GM23338 (cell line): ENCODE data around the gene FGF23.

Experiments
- CREB1 ChIP-seq: fragments of 250-450 bp; sonication (Bioruptor Pico); IDR thresholded peaks from 2 replicates; pipeline ENCODE4 v1.5.0; 2020; ENCODE audit warnings: low read depth, mild to moderate bottlenecking, moderate library complexity
- ETS1 ChIP-seq: IDR thresholded peaks from 2 replicates; pipeline ENCODE4 v1.6.1; 2016; ENCODE audit warnings: antibody characterized with exemption
- EZH2 ChIP-seq: fragments of 200-600 bp; sonication (generic); IDR thresholded peaks from one replicate; pipeline ENCODE4 v1.8.0; 2017; ENCODE audit warnings: antibody characterized with exemption, mild to moderate bottlenecking, low read depth; ENCODE audit not compliant: unreplicated experiment
- EZH2phosphoT487 ChIP-seq: fragments of 200-600 bp; sonication (generic); IDR thresholded peaks from one replicate; pipeline ENCODE4 v1.8.1; 2018; ENCODE audit warnings: antibody characterized with exemption; ENCODE audit not compliant: unreplicated experiment
- JUNB ChIP-seq: IDR thresholded peaks from one replicate; pipeline ENCODE4 v1.6.1; 2016; ENCODE audit warnings: antibody characterized with exemption; ENCODE audit not compliant: unreplicated experiment
- NANOG ChIP-seq: IDR thresholded peaks from 2 replicates; pipeline ENCODE4 v1.6.1; 2016; ENCODE audit warnings: antibody characterized with exemption, borderline replicate concordance
- POLR2AphosphoS5 ChIP-seq: IDR thresholded peaks from 2 replicates; pipeline ENCODE4 v1.6.1; 2016; ENCODE audit warnings: antibody characterized with exemption, low read depth
- REST ChIP-seq: IDR thresholded peaks from one replicate; pipeline ENCODE4 v1.6.1; 2018; ENCODE audit warnings: antibody characterized with exemption; ENCODE audit not compliant: unreplicated experiment
- STAT1 ChIP-seq: IDR thresholded peaks from one replicate; pipeline ENCODE4 v1.6.1; 2016; ENCODE audit warnings: antibody characterized with exemption; ENCODE audit not compliant: unreplicated experiment
- ZNF114 ChIP-seq: fragments of 250-450 bp; sonication (Bioruptor Pico); IDR thresholded peaks from 2 replicates; pipeline ENCODE4 v1.5.0; 2020; ENCODE audit warnings: mild to moderate bottlenecking, moderate library complexity
- ZNF331 ChIP-seq: fragments of 250-450 bp; sonication (Bioruptor Pico); IDR thresholded peaks from 2 replicates; pipeline ENCODE4 v1.5.0; 2020; ENCODE audit warnings: low read depth, mild to moderate bottlenecking, moderate library complexity
- TF ChIP-seq, protein P1 (sequence below), 2 experiments: fragments of 200-600 bp in 1 of 2; sonication (generic) in 1 of 2; conservative IDR thresholded peaks; 2 replicates each; pipeline versions ENCODE4 v1.5.1 to v1.6.1; 2016 to 2017; ENCODE audit warnings: antibody characterized with exemption in 2 of 2, low read depth in 2 of 2, mild to moderate bottlenecking in 2 of 2, moderate library complexity in 1 of 2

GRCh38 chr12:4325966-4326365 is 53.5 kb downstream of the FGF23 start:
- TF ChIP-seq NANOG = no peak
- TF ChIP-seq EZH2 = no peak
- TF ChIP-seq, protein P1, sequence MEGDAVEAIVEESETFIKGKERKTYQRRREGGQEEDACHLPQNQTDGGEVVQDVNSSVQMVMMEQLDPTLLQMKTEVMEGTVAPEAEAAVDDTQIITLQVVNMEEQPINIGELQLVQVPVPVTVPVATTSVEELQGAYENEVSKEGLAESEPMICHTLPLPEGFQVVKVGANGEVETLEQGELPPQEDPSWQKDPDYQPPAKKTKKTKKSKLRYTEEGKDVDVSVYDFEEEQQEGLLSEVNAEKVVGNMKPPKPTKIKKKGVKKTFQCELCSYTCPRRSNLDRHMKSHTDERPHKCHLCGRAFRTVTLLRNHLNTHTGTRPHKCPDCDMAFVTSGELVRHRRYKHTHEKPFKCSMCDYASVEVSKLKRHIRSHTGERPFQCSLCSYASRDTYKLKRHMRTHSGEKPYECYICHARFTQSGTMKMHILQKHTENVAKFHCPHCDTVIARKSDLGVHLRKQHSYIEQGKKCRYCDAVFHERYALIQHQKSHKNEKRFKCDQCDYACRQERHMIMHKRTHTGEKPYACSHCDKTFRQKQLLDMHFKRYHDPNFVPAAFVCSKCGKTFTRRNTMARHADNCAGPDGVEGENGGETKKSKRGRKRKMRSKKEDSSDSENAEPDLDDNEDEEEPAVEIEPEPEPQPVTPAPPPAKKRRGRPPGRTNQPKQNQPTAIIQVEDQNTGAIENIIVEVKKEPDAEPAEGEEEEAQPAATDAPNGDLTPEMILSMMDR (conservative IDR thresholded peaks at IDR 0.05; ENCODE audit: low read depth in 2 of 2) = no peak
- TF ChIP-seq REST = no peak
- no peak for TF ChIP-seq JUNB
- TF ChIP-seq CREB1 = no peak
- TF ChIP-seq EZH2phosphoT487 = no peak
- TF ChIP-seq STAT1 = no peak
- TF ChIP-seq POLR2AphosphoS5 = no peak
- no peak for TF ChIP-seq ZNF114
- no peak for TF ChIP-seq ZNF331 (CRISPR knock-in tag)
- no peak for TF ChIP-seq ETS1
